LNCAP (cell line): ENCODE measurements around the gene RSU1.

Source experiments
- TF ChIP-seq, protein P1 (sequence below): fragments of 450-650 bp; IDR thresholded peaks from 2 replicates; pipeline ENCODE4 v1.5.1; 2017; ENCODE audit warnings: mild to moderate bottlenecking

RSU1 gene

DNA sequence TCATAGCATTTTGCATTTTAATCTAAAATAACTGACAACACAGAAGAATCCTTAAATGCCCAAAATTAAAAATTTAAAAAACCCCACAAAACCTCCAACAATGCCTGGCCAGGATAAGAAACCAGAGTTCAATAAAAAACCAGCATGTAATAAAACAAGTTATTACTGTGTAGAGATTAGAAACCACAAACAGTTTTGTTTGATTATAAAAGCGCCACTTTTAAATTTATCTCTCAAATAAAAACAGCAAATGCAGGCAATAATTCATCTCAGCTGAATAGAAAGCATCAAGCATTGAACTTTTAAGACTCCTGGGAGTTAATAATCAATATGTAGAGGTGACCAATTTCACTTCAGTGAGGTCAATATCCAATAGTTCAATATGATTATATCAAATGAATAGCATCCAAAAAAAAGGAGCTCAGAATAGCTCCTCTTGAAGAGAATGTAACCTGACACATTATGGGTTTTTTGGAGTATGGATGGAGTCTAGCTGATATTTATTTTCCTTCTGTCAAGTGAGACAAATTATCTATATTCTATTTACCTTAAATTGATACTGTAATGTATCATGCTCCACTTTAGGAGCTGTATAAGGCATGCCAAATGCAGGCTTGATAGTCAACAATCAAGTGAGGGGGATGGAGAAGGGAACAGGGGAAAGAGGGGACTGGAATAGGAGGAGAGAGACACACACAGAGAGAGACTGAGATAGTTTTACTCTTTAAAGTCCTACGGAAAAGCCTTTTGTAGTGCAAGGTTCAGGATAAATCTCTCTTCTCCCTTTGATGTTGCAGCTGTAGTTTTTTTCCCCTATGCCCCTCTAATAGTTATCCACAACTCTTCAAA lies 130.9 kb downstream of the RSU1 start:
- TF ChIP-seq, protein P1, sequence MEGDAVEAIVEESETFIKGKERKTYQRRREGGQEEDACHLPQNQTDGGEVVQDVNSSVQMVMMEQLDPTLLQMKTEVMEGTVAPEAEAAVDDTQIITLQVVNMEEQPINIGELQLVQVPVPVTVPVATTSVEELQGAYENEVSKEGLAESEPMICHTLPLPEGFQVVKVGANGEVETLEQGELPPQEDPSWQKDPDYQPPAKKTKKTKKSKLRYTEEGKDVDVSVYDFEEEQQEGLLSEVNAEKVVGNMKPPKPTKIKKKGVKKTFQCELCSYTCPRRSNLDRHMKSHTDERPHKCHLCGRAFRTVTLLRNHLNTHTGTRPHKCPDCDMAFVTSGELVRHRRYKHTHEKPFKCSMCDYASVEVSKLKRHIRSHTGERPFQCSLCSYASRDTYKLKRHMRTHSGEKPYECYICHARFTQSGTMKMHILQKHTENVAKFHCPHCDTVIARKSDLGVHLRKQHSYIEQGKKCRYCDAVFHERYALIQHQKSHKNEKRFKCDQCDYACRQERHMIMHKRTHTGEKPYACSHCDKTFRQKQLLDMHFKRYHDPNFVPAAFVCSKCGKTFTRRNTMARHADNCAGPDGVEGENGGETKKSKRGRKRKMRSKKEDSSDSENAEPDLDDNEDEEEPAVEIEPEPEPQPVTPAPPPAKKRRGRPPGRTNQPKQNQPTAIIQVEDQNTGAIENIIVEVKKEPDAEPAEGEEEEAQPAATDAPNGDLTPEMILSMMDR: no peak

DNA sequence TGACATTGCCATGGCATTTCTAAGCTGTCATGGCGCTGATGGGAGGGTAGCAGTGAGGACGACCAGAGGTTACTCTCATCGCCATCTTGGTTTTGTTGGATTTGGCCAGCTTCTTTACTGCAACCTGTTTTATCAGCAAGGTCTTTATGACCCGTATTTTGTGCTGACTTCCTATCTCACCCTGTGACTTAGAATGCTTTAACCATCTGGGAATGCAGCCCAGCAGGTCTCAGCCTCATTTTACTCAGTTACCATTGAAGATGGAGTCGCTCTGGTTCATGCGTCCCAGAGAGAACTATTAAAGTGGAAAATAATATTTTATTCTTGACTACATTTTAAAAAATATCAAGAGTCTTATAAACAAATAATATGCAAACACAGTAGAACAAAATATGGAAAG lies 131.7 kb downstream of the RSU1 start:
- TF ChIP-seq, protein P1: no peak

DNA sequence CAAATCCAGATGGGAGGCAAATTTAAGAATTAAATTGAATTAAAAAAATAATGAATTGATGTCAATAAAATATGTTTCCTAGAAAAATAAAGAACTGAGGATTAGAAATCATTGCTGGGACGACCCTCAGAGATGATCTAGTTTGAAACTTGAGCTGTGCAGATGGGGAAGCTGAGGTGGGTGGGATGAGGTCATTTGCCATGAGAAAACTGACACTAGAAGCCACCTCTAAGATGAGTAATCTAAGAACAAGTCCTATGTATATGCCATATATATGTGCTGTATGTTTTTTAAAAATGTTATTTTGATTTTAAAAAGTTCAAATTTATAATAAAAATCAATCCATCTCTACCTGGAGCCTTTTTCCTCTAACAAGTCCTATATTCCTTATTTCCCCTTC lies 135.7 kb downstream of the RSU1 start:
- TF ChIP-seq, protein P1: no peak

DNA sequence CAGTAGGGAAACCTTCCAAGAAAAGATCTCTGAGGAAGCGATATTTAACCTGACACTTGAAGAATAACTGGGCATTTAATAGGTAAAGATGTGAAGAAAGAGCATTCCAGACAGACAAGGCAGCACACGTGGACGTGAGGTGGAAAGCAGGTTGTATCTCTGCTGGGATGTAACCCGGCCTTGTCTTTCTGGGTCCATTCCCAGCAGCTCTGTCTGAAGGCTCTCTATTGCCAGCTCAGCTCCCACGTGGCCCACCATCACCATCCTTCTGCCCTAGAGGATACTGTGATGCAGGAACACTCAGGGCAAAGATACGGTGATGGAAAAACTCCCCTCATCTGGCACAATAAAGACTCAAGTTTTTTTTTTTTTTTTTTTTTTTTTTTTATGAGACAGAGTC lies 137.7 kb downstream of the RSU1 start:
- TF ChIP-seq, protein P1: no peak

DNA sequence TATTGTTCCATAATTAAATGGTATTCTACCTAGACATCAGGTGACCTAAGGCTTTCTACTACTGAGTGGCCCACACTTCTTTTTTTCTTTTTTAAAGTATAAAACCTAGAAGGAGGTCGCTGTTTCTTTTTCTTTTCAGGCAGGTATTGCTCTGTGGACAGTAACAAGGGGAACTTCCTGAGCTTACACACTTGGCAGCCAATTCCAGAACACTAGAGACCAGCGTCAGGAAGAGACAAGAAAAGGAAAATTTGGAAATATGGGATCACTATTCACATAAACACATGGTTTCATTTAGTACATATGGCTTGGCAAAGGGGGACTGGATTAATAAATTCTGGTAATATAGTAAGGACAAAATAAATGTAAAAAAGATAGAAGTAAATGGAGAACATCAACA lies 141.9 kb downstream of the RSU1 start:
- TF ChIP-seq, protein P1: no peak

DNA sequence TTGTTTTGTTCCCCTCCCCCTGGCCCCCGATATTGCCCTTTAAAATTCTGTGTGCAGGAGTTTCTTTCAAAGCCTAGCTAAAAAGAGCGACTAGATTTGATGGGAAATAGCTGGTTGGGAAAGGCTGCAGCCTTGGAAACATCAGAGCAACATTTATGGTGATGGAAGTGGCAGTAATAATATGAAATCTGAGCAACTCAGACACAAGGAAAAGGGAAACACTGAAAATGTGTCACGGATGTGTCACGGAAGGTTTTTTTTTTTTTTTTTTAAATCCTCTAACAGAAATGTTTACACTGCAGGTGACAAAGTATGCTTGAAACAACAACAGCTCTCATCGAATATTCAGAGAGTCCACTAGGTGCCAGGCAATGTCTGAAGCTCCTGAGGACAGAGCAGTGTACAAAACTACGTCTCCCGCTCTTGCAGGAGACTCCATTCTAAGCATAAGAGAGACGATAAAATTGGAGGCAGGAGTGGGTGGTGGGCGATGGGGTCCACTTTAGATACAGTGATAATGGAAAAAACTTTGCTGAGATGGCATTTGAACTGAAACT lies 143.0 kb downstream of the RSU1 start:
- TF ChIP-seq, protein P1: no peak

DNA sequence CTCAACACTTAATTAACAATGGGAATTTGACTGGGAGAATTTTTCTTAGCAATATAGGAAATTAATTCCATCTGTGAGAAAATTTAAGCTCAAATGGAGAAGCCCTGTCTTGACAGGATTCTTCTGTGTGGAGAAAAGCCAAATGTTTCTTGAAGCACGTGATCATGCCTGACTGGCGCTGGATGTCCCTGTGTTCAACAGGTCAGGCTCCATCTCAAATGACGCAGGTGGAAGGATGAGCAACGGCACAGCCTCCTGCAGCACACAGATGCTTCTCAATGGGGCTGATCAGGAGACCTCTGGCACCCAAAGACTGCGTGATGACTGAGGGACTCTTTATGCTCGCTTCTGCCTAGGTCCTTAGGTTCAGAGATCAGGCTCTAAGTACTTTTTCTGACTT lies 143.8 kb downstream of the RSU1 start:
- TF ChIP-seq, protein P1: no peak
